Measurements from ENCODE around the gene MS4A4A.

DNA sequence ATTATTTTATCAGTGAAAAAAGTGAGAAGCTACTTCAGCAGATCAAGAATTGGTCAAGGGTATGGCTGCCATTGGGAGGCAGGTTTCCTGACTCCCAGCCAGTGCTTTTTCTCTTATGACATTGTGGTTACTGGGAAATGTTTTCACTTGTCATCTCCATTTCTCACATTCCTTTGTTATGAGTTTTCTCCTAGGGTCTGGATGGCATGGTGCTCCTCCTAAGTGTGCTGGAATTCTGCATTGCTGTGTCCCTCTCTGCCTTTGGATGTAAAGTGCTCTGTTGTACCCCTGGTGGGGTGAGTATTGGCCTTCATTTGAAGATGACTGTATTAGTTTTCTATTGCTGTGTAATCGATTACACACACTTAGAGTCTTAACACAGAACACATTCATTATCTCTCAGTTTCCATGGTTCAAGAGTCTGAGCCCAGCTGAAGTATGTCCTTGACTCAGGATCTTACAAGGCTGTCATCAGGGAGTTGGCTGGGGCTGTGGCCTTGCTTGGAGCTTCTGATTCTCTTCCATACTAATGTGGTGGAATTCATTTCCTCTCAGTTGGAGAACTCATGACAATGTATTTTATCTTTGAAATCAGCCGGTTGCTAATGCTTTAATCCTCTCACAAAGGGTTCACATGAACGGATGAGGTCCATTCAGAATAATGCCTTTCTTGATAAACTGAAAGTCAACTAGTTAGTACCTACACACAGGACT, 25.6 kb downstream of the MS4A4A start:
- TF ChIP-seq, protein P1, sequence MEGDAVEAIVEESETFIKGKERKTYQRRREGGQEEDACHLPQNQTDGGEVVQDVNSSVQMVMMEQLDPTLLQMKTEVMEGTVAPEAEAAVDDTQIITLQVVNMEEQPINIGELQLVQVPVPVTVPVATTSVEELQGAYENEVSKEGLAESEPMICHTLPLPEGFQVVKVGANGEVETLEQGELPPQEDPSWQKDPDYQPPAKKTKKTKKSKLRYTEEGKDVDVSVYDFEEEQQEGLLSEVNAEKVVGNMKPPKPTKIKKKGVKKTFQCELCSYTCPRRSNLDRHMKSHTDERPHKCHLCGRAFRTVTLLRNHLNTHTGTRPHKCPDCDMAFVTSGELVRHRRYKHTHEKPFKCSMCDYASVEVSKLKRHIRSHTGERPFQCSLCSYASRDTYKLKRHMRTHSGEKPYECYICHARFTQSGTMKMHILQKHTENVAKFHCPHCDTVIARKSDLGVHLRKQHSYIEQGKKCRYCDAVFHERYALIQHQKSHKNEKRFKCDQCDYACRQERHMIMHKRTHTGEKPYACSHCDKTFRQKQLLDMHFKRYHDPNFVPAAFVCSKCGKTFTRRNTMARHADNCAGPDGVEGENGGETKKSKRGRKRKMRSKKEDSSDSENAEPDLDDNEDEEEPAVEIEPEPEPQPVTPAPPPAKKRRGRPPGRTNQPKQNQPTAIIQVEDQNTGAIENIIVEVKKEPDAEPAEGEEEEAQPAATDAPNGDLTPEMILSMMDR (IDR thresholded peaks at IDR 0.05) = no peak
- TF ChIP-seq EZH2 (IDR thresholded peaks at IDR 0.05; ENCODE audit: borderline replicate concordance, insufficient read depth, low read depth, low read length, poor library complexity, severe bottlenecking) = no peak
